Right renal pelvis (tissue), 4 donors: ENCODE results near the gene ADCY2. TPM values are rescaled to one million over a fixed set of nuclear protein-coding genes. Genes with fewer than 3 reads are reported as not detected.
A peak's percentile ranks its signal among the peaks of the same experiment; 100 is the strongest.

Experiments
- DNase-seq, 4 donors: peaks; one replicate each; pipeline ENCODE4 v3.0.0-alpha.2; 2013; ENCODE audit warnings: low read depth in 4 of 4, low spot score in 3 of 4, missing footprints in 1 of 4
- polyA plus RNA-seq, 4 donors: library from polyadenylated mRNA; unstranded; fragments of 120-200 nt; gene quantifications; one replicate each; pipeline ENCODE4 v1.2.1, GENCODE V29; 2013; ENCODE audit not compliant: insufficient read length in 4 of 4

Gene ADCY2
- polyA plus RNA-seq, 4 donors = 4.3 to 6.7 (median 5.7) TPM

- no peak for DNase-seq
Observed at GRCh38 chr5:7705736-7706135, 309.8 kb downstream of the ADCY2 start.

GRCh38 chr5:7706256-7706655 is 310.3 kb downstream of the ADCY2 start:
- DNase-seq = no peak

- DNase-seq = no peak
Observed at GRCh38 chr5:7714119-7714518, 318.2 kb downstream of the ADCY2 start.

DNA sequence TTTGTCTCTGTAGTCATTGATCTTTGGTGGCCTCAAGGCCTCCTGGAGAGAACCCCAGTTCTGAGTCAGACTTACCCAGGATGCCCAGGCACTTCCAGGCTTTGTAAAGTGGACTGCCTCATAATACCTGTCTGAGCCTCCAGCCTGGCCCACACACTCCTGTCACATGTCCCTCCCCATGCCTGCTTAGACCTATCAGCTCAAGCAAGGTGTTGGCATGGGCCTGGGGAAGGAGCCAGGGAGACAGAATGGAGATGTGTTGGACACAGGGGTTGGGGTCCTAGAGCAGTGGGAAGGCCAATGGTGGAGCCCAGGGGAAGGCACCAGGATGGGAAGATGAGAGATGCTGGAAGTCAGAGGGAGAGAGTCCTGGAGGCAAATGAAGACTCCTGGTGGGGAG is 318.8 kb downstream of the ADCY2 start:
- no peak for DNase-seq

DNA sequence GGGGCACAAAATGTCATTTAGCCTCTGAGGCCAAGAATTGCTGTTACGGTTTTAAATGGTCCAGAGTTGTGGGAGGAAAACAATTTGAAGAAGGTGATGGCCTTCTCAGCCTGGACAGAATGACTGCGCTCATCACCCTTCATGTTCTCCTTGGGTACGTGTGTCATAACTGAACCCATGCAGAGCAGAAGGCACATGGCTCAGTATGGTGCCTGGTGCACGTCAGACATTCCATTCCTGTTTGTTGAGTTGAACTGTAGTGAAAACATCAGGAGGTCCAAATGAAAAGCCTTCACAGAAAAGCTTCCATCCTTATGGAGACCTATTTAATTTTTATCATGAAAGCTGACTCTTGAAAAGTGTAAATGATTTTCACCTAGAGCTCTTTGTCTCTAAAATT is 321.8 kb downstream of the ADCY2 start:
- no peak for DNase-seq

GRCh38 chr5:7728076-7728475 is 332.1 kb downstream of the ADCY2 start:
- DNase-seq = no peak

GRCh38 chr5:7741415-7742065 is 345.6 kb downstream of the ADCY2 start:
- DNase-seq = no peak

DNA sequence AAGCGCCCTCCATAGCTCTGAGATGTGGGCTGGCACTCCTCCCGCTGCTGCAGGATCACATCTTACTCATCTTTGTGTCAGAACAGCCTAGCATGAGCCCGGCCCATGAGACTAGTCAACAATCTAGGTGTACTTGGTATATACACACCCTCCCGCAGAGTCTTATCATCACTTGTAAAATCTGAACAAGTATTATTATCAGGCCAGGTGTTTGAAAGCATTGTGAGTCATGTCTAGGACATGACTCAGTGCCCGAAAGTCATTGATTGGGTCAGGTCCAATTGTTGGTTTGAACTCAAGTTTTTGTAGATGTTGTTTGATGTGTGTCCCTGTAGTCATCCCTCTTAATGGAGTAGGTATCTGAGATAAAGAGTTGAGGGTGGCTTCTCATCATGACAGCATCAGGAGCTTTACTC is 346.3 kb downstream of the ADCY2 start:
- no peak for DNase-seq

- peak; percentile 54 to 65 (median 59) for DNase-seq
Observed at GRCh38 chr5:7745882-7746610, 350.1 kb downstream of the ADCY2 start.

DNA sequence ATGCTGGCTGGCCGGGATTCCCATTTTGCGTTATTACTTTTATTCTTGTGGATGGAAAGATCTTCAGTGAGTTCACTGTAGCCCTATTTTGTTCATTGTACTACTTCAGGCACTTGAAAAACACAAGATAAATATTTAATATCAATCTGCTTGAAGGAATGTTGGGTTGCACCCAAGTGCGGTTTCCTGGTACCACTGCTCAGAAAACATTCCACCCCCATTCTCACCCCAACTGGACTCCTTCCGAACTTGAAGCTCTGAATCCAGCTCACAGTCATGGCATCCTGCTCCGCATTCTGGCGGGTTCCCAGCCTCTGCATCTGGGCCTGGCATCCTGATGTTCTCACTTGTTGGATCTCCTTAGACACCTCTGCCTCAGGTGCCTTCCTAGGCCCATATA is 351.8 kb downstream of the ADCY2 start:
- no peak for DNase-seq

DNA sequence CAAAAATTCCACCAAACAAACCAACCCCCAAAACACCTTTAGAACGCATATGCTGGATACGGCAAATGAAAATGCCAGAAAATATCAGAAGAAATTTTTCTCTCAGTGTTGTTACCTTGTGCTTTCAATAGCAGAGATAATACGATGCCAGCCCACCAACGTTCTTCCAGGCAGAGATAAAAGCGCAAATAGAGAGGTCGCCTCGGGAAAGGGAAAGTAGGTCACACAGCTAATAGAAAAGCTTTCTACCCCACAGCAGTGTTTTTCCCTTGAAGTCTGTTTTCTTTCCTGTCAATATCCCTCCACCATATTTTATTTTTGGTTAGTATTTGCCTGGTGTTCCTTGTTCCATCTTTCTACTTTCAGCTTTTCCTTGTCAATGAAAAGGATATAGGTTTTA is 353.7 kb downstream of the ADCY2 start:
- DNase-seq = no peak

GRCh38 chr5:7751874-7752273 is 355.9 kb downstream of the ADCY2 start:
- DNase-seq = no peak

GRCh38 chr5:7753181-7753580 is 357.2 kb downstream of the ADCY2 start:
- DNase-seq = no peak

DNA sequence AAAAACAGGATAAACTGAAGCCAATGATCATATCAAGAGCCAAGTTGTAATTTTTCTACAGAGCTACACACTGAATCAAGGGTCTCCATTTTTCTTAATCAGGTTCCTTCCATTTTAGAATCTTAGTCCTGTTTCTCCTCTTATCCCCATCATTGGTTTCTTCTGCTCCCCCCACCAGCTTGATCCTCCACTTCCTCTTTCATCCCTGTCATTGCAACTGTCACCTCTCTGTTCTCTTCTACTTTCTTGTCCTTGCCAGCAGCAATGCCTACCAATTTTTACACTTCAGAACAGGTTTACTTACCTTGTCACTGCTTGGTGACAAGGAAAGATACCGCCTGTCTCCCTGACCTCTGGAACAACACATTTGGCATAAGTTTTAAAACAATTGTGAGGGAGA is 357.7 kb downstream of the ADCY2 start:
- no peak for DNase-seq

DNA sequence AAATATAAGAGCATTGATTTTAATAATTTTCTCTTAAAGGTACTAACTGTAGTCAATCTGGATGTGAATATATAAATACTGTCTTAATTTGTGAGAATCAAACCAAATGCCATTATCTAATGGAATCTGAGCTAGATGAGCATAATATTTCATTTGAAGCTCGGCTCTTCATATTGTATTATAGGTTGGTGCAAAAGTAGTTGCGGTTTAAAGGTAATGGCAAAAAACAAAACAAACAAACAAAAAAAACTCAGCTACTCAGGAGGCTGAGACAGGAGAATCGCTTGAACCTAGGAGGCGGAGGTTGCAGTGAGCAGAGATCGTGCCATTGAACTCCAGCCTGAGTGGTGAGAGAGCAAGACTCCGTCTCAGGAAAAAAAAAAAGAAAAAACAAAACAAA is 358.6 kb downstream of the ADCY2 start:
- no peak for DNase-seq

GRCh38 chr5:7754997-7755596 is 359.2 kb downstream of the ADCY2 start:
- peak in 2 of 4 donors; percentile 12 to 19 for DNase-seq

- no peak for DNase-seq
Observed at GRCh38 chr5:7755958-7756357, 360.0 kb downstream of the ADCY2 start.

- no peak for DNase-seq
Observed at GRCh38 chr5:7756453-7756852, 360.5 kb downstream of the ADCY2 start.

DNA sequence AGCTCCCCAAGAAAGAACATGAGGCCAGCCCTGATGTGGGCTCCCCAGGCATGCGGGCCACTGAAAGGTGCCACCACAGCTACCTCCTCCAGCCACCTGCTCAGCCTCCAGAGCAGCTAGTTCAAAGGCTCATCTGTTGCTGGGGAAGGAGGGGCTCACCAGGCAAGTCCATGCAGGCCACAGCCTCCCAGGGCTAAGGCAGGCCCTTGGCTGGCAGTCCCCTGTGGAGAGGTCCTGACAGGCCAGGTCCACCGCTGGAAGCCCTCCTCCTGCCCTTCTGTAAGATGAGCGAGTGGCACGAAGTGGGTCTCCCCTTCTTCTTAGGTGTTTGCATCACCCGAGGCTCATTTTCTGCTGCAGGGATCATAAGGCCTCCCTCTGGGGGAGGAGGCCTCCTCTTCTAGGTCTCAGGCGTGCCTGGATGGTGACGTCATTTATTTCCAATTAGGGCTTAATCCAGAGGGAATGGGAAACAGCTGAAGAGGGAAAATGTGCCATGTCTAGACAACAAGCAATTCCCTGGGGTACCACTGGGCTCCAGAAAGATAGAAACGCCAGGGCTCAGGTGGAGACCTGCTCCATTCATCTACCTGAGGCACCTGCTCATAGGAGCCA is 363.4 kb downstream of the ADCY2 start:
- DNase-seq = no peak

DNA sequence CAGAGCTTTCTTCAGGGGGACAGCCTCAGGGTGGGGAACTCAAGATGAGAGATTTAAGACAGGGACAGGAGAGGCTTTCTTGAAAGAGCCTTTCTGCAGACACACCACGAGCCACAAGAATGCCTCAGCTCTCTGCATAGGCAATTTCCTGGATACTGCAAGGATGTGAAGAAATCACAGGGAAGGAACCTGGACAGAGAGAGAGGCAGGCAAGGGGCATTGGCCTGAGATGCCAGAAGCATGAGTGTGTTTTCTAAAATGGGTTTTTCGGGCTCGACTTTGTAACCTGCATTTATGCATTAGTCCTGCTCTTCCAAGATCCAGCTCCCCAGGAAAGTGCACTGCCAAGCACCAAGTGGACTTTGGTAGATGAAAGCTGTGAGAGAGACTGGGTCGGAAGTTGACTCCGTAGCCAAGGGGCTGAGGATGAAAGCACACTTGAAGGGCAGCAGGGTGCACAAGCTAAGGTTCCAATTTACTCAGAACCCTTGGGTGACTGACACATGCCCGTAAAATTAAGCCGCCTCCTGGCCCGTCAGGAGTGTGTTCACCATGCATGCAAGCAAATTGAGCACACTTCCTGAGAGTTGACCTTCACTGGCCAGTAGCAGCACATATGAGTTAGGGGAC is 364.1 kb downstream of the ADCY2 start:
- no peak for DNase-seq

- DNase-seq = no peak
Observed at GRCh38 chr5:7762267-7762666, 366.3 kb downstream of the ADCY2 start.
